Measurements from ENCODE around the gene DHX9.

Gene DHX9

DNA sequence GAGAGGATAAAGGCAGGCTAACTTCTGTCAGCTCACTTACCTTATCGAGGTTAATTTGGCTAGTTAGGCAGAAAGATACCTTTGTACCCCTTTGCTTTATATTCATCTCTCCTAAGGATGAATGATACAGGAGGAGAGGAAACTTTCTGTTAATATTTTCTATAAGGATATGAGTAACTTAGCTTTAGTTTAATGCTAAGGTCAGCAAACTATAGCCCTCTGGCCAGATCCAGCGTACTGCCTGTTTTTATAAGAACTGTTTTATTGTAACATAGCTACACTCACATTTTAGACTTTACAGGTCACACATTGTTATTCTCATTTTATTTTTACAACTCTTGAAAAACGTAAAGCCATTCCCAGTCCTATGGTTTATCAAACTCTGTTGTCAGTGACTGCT is 18.1 kb downstream of the DHX9 start:
- TF ChIP-seq ZNF274 (IDR thresholded peaks at IDR 0.05; ENCODE audit: low read depth, low read length) = no peak
- H3K4me3 ChIP-seq (ENCODE audit: low read length) = no peak overlapping the region

GRCh38 chr1:182860658-182861057 is 21.5 kb downstream of the DHX9 start:
- H3K4me3 ChIP-seq (ENCODE audit: low read length) = no peak overlapping the region

GRCh38 chr1:182861994-182862393 is 22.8 kb downstream of the DHX9 start:
- no peak overlapping the region for H3K4me3 ChIP-seq (ENCODE audit: low read length)
- no peak for TF ChIP-seq ZNF274 (IDR thresholded peaks at IDR 0.05; ENCODE audit: low read depth, low read length)

More at GRCh38 chr1:182860658-182861057, 21.5 kb downstream of the DHX9 start:
- TF ChIP-seq ZNF274 (IDR thresholded peaks at IDR 0.05; ENCODE audit: low read depth, low read length) = no peak

GRCh38 chr1:182862827-182863226 is 23.7 kb downstream of the DHX9 start:
- no peak overlapping the region for H3K4me3 ChIP-seq (ENCODE audit: low read length)
- no peak for TF ChIP-seq ZNF274 (IDR thresholded peaks at IDR 0.05; ENCODE audit: low read depth, low read length)

DNA sequence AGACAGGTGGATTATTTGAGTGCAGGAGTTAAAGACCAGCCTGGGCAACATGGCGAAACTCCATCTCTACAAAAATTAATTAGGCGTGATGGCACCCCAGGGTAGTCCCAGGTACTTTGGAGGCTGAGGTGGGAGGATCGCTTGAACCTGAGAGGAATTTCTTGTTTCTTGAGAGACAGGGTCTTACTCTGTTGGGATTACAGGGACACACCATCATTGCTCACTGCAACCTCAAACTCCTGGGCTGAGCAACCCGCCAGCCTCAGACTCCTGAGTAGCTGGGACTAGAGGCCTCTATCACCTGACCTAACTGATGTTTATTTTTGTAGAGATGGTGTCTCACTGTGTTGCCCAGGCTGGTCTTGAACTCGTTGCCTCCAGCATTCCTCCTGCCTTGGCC is 24.8 kb downstream of the DHX9 start:
- H3K4me3 ChIP-seq (ENCODE audit: low read length) = no peak overlapping the region
- TF ChIP-seq ZNF274 (IDR thresholded peaks at IDR 0.05; ENCODE audit: low read depth, low read length) = no peak

DNA sequence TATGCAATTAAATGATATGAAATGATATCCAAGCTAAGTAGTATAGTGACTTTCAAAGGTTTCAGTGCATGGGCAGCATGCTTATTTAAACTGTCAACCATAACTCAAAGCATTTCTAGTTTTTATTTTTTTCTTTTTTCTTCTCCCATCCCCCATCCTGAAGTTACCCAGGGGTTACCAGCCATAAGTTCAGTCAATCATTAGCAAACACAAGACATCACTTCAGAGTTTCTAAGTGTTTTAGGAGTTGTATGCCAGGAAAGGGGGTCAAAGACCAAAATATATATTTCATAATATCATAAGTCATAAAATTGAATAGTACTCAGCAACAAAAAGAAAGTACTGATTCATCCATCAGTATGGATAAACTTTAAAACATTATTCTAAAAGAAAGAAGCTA is 28.7 kb downstream of the DHX9 start:
- no peak for TF ChIP-seq ZNF274 (IDR thresholded peaks at IDR 0.05; ENCODE audit: low read depth, low read length)
- H3K4me3 ChIP-seq (ENCODE audit: low read length) = no peak overlapping the region

DNA sequence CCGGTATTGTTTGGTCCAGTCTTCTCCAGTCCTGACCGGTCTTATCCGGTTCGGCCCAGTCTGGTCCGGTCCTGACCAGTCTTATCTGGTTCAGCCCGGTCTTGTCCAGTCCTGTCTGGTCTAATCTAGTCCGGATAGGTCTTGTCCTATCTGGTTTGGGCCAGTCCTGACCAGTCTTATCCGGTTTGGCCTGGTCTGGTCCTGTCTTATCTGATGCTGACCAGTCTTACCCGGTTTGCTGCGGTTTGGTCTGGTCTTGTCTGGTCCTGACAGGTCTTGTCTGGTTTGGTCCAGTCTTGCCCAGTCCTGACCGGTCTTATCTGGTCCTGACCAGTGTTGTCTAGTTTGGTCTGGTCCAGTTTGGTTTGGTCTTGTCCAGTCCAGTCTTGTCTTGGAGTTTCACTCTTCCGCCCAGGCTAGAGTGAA is 30.1 kb downstream of the DHX9 start:
- no peak for TF ChIP-seq ZNF274 (IDR thresholded peaks at IDR 0.05; ENCODE audit: low read depth, low read length)

GRCh38 chr1:182872881-182873280 is 33.7 kb downstream of the DHX9 start:
- H3K4me3 ChIP-seq (ENCODE audit: low read length) = no peak overlapping the region
- no peak for TF ChIP-seq ZNF274 (IDR thresholded peaks at IDR 0.05; ENCODE audit: low read depth, low read length)

More for the DNA sequence above, 30.1 kb downstream of the DHX9 start:
- no peak overlapping the region for H3K4me3 ChIP-seq (ENCODE audit: low read length)

GRCh38 chr1:182875889-182876288 is 36.7 kb downstream of the DHX9 start:
- no peak for TF ChIP-seq ZNF274 (IDR thresholded peaks at IDR 0.05; ENCODE audit: low read depth, low read length)
- H3K4me3 ChIP-seq (ENCODE audit: low read length) = no peak overlapping the region

GRCh38 chr1:182877331-182877730 is 38.2 kb downstream of the DHX9 start:
- no peak overlapping the region for H3K4me3 ChIP-seq (ENCODE audit: low read length)
- TF ChIP-seq ZNF274 (IDR thresholded peaks at IDR 0.05; ENCODE audit: low read depth, low read length) = no peak

GRCh38 chr1:182877842-182878241 is 38.7 kb downstream of the DHX9 start:
- H3K4me3 ChIP-seq (ENCODE audit: low read length) = no peak overlapping the region
- no peak for TF ChIP-seq ZNF274 (IDR thresholded peaks at IDR 0.05; ENCODE audit: low read depth, low read length)

DNA sequence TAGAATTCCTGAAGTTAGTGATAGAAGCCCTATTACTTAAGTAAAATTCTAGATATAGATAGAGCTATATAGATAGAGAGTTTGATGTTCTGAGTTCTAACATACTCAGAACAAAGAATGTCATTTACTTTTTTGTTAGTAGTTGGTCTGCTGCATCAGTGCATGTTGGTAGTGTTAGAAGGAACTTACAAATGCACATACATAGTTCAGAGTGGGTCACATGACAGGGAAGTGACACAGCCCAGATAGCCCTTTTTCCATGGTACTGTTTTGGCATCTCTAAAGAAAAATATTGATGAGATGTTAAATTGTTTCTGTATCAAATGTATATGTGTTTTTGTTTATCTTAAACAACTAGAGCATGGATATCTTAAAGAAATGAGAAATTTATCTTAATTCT is 45.7 kb downstream of the DHX9 start:
- TF ChIP-seq ZNF274 (IDR thresholded peaks at IDR 0.05; ENCODE audit: low read depth, low read length) = no peak
- H3K4me3 ChIP-seq (ENCODE audit: low read length) = no peak overlapping the region

- no peak for TF ChIP-seq ZNF274 (IDR thresholded peaks at IDR 0.05; ENCODE audit: low read depth, low read length)
- H3K4me3 ChIP-seq (ENCODE audit: low read length) = no peak overlapping the region
These were observed 46.4 kb downstream of the DHX9 start for GRCh38 chr1:182885591-182885990.

DNA sequence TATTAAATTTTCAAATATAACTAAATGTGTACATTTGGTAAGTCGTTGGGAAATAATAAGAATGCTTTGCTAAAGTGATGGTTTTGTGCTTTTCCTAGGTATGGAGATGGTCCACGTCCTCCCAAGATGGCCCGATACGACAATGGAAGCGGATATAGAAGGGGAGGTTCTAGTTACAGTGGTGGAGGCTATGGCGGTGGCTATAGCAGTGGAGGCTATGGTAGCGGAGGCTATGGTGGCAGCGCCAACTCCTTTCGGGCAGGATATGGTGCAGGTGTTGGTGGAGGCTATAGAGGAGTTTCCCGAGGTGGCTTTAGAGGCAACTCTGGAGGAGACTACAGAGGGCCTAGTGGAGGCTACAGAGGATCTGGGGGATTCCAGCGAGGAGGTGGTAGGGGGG is 47.8 kb downstream of the DHX9 start:
- TF ChIP-seq ZNF274 (IDR thresholded peaks at IDR 0.05; ENCODE audit: low read depth, low read length) = no peak

GRCh38 chr1:182888736-182889531 is 49.8 kb downstream of the DHX9 start:
- H3K4me3 ChIP-seq (ENCODE audit: low read length) = no peak overlapping the region
- TF ChIP-seq ZNF274 (IDR thresholded peaks at IDR 0.05; ENCODE audit: low read depth, low read length) = no peak

More for the DNA sequence above, 47.8 kb downstream of the DHX9 start:
- H3K4me3 ChIP-seq (ENCODE audit: low read length) = no peak overlapping the region

DNA sequence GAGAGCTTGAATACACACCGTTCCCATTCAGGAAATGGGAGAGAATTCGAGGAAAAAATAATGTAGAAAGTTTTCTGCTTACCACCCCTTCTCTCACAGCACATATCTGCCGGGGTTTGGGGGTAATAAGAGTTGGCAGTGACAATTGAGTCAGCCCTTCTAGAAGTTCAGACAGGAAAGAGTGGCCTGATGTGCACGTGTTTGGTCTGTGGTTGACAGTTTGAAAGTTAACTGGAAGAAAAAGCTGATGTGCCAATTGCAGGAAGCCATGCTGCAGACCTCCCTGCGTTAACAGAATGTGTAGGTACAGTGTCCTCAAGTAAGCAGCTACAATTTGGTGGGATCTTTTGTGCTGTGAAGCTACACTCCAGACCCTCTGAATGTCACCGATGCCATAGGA is 50.9 kb downstream of the DHX9 start:
- no peak overlapping the region for H3K4me3 ChIP-seq (ENCODE audit: low read length)
- no peak for TF ChIP-seq ZNF274 (IDR thresholded peaks at IDR 0.05; ENCODE audit: low read depth, low read length)
